ENCODE results near the gene AKR1B1. TPM values are rescaled to one million over a fixed set of nuclear protein-coding genes. Genes with fewer than 3 reads are reported as not detected.

AKR1B1 gene
- total and polyA plus RNA-seq, 2 of the 4 experiments (the other 2 are of a cell fraction) = 90.9 to 201 TPM

DNA sequence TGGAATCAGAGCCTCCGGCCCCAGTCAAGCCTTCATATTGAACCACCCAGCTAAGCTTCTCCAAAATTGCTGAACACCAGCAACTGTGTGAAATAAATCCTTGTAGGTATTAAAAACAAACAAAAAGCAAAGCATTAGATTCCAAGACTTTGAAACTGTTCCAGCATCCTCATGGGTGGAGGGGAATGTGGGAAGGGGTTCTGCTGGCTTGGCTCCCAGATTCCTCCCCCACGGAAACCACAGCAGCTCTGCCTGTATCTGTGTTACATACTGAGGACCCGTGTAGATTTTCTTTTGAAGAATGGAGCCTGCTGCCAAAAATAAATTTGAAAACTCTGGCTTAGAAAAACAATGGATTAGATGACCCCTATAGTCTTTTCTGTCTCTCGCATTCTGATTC lies 20.0 kb downstream of the AKR1B1 start:
- Histone ChIP-seq H4K8ac (ENCODE audit: low read depth in 2 of 2, low read length in 2 of 2) (no peak overlapping the region), H4K91ac (ENCODE audit: insufficient read depth, low read depth, low read length) (no peak overlapping the region), H3K4ac (ENCODE audit: low read depth, low read length) (no peak overlapping the region), H2BK120ac (ENCODE audit: low read depth, low read length) (no peak overlapping the region), H3K9me3 (ENCODE audit: control insufficient read depth, insufficient read depth, low read length) (peaks cover 5% of the 10 kb centered on the region), H3K23ac (ENCODE audit: low read depth, low read length) (no peak overlapping the region), H2BK20ac (ENCODE audit: low read depth, low read length) (no peak overlapping the region), H3K27me3 (ENCODE audit: control insufficient read depth, insufficient read depth, low read length) (no peaks in the 10 kb centered on the region), H3K4me2 (ENCODE audit: low read depth, low read length) (no peak overlapping the region), H2AK9ac (replicated peaks; ENCODE audit: low read depth, low read length, poor library complexity) (no peak overlapping the region), H3K9ac (ENCODE audit: low read depth, low read length) (no peak overlapping the region), H4K20me1 (ENCODE audit: insufficient read depth, low read length) (no peaks in the 10 kb centered on the region), H3K4me1 (ENCODE audit: control insufficient read depth, insufficient read depth, low read length) (peaks cover 5% of the 10 kb centered on the region), H2BK15ac (ENCODE audit: low read depth, low read length) (no peak overlapping the region), H2AFZ (replicated peaks; ENCODE audit: low read length, poor library complexity) (no peak overlapping the region), H3K9me1 (ENCODE audit: insufficient read depth, low read length) (peaks cover 4% of the 10 kb centered on the region), H3K56ac (ENCODE audit: extremely low read depth, insufficient read depth, low read length) (no peak overlapping the region), H4K5ac (ENCODE audit: low read depth, low read length) (no peak overlapping the region), H3K36me3 (ENCODE audit: control insufficient read depth, insufficient read depth, low read length) (peaks cover 32% of the 10 kb centered on the region), H3K4me3 (ENCODE audit: insufficient read depth, low read depth, low read length) (no peak overlapping the region), H3K79me1 (ENCODE audit: low read depth in 1 of 2, low read length in 2 of 2) (no peaks in the 10 kb centered on the region), H3K14ac (replicated peaks; ENCODE audit: low read depth, low read length) (no peak overlapping the region), H3K27ac (ENCODE audit: insufficient read depth, low read length) (no peak overlapping the region), H2BK5ac (ENCODE audit: low read depth, low read length, poor library complexity, severe bottlenecking) (no peak overlapping the region), H3K18ac (ENCODE audit: low read depth, low read length) (no peak overlapping the region), H2AK5ac (ENCODE audit: low read depth, low read length) (no peak overlapping the region)
- dilution Hi-C loops (cut with HindIII; ENCODE audit: low sequenced_read_pairs, unreplicated experiment) (no loop called here), in situ Hi-C loops (cut with MboI; ENCODE audit: low sequenced_read_pairs) (no loop called here), intact Hi-C loops (cut with micrococcal nuclease) (loop anchor here (10.0 kb wide), 1 partner anchor 236 kb away; no protein-coding TSS in a partner anchor)
- no peak for DNase-seq
- no CpG with 5 or more reads among the region's 4 CpGs for WGBS, 2 experiments (ENCODE audit: extremely low coverage in 2 of 2, insufficient read length in 1 of 2)
- ATAC-seq (ENCODE audit: low read depth) = no peak
- ChIA-PET CTCF (no interaction called here), POLR2A (ENCODE audit: unreplicated experiment) (no interaction called here)
- TF ChIP-seq RCOR1 (IDR thresholded peaks at IDR 0.05; ENCODE audit: insufficient replicate concordance, low read length) = no peak
- no TSS peak for BruUV-seq (replicated peaks)

Measured in IMR-90 (cell line).